Nephron progenitor cell (in vitro differentiated cells): ENCODE data around the gene TAF1B.
A peak's percentile ranks its signal among the peaks of the same experiment; 100 is the strongest.

Experiments used
- DNase-seq: peaks from one replicate; pipeline ENCODE4 v3.0.0; 2021
- H3K27ac Mint-ChIP-seq: 2 replicates; pipeline ENCODE4 v1.8.0; 2021; ENCODE audit warnings: mild to moderate bottlenecking, moderate library complexity, mixed read lengths
- H3K27me3 Mint-ChIP-seq: 2 replicates; pipeline ENCODE4 v1.8.0; 2021; ENCODE audit warnings: mild to moderate bottlenecking, low read depth, mixed read lengths; ENCODE audit not compliant: poor library complexity
- H3K36me3 Mint-ChIP-seq: 2 replicates; pipeline ENCODE4 v1.8.0; 2021; ENCODE audit warnings: low read depth, mixed read lengths
- H3K4me1 Mint-ChIP-seq: 2 replicates; pipeline ENCODE4 v1.8.0; 2021; ENCODE audit warnings: mixed read lengths
- H3K4me3 Mint-ChIP-seq: 2 replicates; pipeline ENCODE4 v1.8.0; 2021; ENCODE audit warnings: mild to moderate bottlenecking, moderate library complexity, mixed read lengths
- H3K9me3 Mint-ChIP-seq: 2 replicates; pipeline ENCODE4 v1.8.0; 2021; ENCODE audit warnings: mild to moderate bottlenecking, moderate library complexity, mixed read lengths
- TF ChIP-seq, protein P1 (sequence below): fragments of 200-600 bp; sonication (generic); IDR thresholded peaks from 2 replicates; pipeline ENCODE4 v1.5.0; 2021; ENCODE audit warnings: antibody characterized with exemption

TAF1B gene

DNA sequence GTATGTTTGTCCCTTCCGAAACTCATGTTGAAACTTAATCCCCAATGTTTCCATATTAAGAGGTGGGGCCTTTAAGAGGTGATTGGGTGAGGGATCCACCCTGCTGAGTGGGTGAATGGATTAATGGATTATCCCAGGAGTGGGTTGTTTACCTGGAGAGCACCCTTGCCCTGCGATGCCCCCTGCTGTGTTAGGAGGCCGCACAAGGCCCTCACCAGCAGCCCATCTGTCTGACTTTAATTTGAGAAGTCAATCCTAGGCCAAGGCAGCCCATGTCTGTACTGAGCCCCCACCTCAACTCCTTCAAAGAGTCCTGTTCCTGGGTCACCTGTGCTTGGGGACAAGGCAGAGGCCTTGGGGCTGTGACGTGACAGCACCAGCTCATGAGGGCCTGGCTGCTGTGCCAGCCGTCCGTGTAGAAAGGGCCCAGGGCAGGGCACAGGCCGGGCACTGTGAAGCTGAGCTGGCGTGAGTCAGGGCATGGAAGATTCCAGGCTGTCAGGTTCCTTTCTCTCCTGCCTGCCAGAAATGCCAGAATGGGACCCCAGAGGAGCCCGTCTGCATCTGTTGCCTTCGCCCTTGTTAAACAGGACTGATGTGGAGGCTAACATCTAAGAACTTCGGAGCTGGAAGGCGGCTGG lies 21.3 kb upstream of the TAF1B start:
- Mint-ChIP-seq H3K27ac (no peak overlapping the region), H3K9me3 (no peaks in the 10 kb centered on the region), H3K36me3 (no peaks in the 10 kb centered on the region), H3K4me1 (no peaks in the 10 kb centered on the region), H3K27me3 (peaks cover 11% of the 10 kb centered on the region), H3K4me3 (no peak overlapping the region)
- TF ChIP-seq, protein P1, sequence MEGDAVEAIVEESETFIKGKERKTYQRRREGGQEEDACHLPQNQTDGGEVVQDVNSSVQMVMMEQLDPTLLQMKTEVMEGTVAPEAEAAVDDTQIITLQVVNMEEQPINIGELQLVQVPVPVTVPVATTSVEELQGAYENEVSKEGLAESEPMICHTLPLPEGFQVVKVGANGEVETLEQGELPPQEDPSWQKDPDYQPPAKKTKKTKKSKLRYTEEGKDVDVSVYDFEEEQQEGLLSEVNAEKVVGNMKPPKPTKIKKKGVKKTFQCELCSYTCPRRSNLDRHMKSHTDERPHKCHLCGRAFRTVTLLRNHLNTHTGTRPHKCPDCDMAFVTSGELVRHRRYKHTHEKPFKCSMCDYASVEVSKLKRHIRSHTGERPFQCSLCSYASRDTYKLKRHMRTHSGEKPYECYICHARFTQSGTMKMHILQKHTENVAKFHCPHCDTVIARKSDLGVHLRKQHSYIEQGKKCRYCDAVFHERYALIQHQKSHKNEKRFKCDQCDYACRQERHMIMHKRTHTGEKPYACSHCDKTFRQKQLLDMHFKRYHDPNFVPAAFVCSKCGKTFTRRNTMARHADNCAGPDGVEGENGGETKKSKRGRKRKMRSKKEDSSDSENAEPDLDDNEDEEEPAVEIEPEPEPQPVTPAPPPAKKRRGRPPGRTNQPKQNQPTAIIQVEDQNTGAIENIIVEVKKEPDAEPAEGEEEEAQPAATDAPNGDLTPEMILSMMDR = no peak
- DNase-seq = no peak

GRCh38 chr2:9824441-9824840 lies 18.8 kb upstream of the TAF1B start:
- no peak for DNase-seq
- Mint-ChIP-seq H3K27me3 (peaks cover 19% of the 10 kb centered on the region), H3K4me1 (no peaks in the 10 kb centered on the region), H3K4me3 (no peak overlapping the region), H3K36me3 (no peaks in the 10 kb centered on the region), H3K9me3 (no peaks in the 10 kb centered on the region), H3K27ac (peak overlapping the region; percentile 61)
- TF ChIP-seq, protein P1 = no peak

DNA sequence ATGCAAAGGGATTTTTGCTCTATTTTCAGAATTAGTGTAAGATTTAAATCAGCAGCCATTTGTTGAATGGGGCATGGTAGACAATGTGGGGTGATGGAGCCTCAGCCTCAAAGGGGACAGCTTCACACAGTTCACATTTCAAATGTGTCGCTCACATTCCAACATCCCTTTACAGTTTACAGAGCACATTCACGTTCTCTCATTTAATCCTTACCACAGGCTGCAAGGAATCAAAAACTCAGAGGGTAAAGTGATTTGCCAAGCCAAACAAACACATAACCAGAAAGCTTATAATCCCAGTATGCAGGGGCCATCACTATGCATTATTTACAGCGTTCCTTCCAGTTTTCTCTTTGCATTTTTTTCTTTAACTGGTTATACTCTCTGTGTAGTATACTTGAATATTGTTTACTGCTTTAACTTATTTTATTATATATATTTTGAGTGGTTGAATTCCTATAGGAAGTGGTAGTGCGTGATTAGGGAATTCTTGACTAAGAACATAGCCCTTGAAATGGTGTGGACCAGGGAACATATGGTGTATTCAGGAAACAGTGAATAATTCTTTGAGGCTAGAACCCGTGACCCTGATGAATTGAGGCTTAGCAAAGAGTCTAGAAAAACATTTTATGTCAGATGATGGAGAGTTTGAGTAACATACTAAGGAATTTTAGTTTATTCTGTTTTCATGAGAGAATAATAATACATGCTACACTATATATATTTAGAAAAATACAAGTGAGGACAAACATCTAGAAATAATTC lies 18.1 kb upstream of the TAF1B start:
- H3K27ac Mint-ChIP-seq = no peak overlapping the region
- no peaks in the 10 kb centered on the region for H3K9me3 Mint-ChIP-seq
- no peak for DNase-seq
- H3K4me3 Mint-ChIP-seq = no peak overlapping the region
- H3K4me1 Mint-ChIP-seq = no peaks in the 10 kb centered on the region
- H3K36me3 Mint-ChIP-seq = no peaks in the 10 kb centered on the region
- TF ChIP-seq, protein P1 = no peak
- H3K27me3 Mint-ChIP-seq = peaks cover 25% of the 10 kb centered on the region

DNA sequence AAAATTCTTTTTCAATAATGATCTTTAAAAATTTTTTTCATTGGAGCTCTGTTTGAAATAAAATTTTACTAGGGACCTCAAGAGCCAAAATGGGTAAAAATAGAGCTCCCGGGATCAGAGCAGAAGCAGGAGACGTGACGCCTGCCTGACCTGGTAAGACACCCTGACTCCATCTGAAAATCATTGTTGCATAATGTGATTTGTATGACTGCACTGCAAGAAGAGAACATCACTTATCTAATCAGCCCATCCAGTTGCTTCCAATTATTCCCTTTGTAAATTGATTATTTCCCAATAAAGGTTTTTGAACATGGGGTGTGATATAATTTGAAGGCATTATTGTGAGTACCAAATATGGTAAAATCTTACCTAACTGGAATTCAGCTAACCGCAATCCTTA lies 17.1 kb upstream of the TAF1B start:
- Mint-ChIP-seq H3K36me3 (no peaks in the 10 kb centered on the region), H3K27ac (no peak overlapping the region), H3K4me1 (no peaks in the 10 kb centered on the region), H3K4me3 (no peak overlapping the region), H3K9me3 (no peaks in the 10 kb centered on the region), H3K27me3 (peaks cover 25% of the 10 kb centered on the region)
- DNase-seq = no peak
- TF ChIP-seq, protein P1 = no peak

DNA sequence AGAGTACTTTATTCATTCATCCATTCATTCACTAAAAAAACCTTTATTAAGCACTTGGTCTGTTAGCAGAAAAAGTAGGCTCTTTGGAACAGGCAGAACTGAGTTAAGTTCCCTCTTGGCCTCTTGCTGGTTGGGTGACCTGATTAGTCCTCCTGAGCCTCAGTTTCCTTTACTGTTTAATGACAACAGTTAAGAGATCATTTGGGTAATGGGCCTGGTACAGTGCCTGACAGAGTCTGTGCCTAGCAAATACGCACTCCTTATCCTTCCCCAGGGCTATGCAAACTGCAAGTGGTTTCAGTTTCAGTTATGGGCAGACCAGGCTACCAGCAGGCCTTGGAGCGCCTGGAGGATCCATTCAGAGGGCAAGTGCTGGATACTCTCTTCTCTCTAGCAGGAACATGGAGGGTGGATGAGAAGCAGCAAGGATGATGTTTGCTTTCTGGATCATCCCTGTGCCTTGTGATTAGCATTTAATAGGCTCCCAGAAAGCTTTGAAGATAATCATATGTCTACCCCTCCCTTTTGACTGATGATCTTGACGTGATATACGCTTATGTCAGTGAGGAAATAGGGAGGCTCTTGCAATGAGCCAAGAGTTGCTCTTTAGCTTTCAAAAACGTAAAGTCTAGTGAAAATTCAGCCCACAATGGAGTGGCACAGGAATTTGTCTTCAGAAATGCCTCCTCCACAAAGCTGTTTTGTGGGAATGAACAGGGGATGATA lies 12.4 kb upstream of the TAF1B start:
- Mint-ChIP-seq H3K36me3 (no peaks in the 10 kb centered on the region), H3K27me3 (peaks cover 24% of the 10 kb centered on the region), H3K27ac (no peak overlapping the region), H3K9me3 (no peaks in the 10 kb centered on the region), H3K4me1 (no peaks in the 10 kb centered on the region), H3K4me3 (no peak overlapping the region)
- TF ChIP-seq, protein P1 = no peak
- no peak for DNase-seq
